SHP77 treated with DMSO at 0.1 percent for 48 hours (cell line): ENCODE results near the gene DNAJB13.

ENCODE experiments used
- DNase-seq: peaks from one replicate; lab custom pipeline; 2025; lab: John Stamatoyannopoulos, UW

The DNAJB13 gene

GRCh38 chr11:73951797-73952196 lies 971 bp downstream of the DNAJB13 start:
- peak; percentile 76 for DNase-seq

- DNase-seq = no peak
Observed at GRCh38 chr11:73956876-73957653, 6.2 kb downstream of the DNAJB13 start.

DNA sequence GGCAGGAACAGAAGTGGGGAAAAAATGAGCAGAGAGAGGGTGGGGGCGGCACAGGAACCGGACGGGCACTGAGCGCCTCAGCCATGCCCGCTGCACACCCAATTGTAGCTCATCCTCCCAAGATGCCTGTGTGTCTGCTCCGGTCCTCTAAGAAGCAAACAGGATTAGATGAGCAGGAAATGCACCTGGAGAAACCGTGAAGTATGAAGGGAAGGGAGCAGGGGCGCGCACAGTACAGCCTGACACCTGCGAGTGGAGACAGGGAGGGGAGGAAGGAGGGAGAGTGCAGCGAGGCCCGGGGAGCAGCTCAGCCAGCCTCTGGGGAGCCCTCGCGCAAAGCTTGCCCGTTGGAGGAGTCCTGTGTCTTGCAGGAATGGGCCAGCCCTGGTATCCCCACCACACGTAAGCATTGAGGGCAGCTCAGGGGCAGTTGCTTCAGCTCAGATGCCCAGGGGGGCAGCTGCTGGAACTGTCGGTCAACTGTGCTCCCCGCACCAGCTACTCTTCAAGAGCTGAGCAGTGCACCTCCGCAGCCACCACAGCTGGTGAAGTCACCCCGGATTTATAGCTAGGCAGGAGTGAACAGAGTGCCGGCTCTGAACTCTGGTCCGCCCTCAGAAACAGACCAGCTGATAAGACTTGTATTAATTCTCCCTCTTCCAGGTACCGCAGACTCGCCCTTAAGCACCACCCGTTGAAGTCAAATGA lies 7.0 kb downstream of the DNAJB13 start:
- no peak for DNase-seq

DNA sequence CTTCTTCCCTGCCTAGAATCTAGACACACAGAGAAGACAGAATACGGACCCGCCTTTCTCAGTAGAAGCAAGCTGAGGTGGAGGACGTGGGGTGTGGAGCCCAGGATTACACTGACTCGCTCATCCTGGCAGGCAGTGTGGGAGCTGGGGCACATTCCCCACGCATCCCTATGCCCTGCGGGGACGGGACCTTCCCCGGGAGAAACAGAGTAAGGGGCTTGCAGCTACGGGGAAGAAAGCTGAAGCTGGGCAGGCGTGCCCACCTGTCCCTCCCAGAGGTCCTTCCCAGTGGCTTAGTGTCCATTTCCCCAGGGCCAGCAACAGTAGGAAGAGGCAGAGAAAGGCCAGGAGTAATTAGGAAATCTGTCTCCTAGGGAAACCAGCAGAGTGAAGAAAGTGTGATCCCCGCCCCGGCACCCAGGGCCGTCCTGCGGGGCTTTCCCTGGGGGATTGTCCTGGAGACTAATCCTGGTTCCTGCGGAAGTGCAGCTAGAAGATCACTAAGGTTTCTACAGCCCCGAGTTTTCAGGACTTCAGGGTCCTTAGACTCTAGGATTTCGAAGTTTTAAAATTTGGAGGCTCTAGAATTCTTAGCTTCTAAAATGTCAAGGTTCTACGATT lies 7.8 kb downstream of the DNAJB13 start:
- no peak for DNase-seq

- DNase-seq = no peak
Observed at GRCh38 chr11:73961321-73961720, 10.5 kb downstream of the DNAJB13 start.

DNA sequence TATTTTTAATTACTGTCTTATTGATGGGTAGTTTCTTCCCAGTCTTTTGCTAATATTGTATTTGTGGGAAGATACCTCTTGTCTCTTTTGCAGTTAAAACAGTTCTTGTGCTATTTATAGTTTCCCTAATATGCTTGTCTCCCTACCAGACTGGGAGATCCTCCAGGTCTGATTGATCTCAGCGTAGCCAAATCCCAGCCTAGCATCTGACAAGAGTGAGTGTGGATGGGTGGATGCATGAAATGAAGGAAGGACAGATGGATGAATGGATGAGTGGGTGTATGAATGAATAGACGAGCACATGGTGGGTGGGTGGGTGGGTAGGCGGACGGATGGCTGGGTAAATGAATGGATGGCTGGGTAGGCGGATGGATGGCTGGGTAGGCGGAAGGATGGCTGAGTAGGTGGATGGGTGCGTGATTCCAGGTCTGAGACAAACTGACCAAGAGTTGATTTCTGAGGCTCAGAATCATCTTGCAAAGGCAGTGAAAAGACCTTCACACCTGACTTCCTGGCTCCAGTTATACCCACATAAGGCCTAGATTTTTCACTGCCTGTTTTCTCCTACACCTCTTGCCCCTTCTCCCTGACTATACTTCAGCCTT lies 11.4 kb downstream of the DNAJB13 start:
- DNase-seq = no peak

DNA sequence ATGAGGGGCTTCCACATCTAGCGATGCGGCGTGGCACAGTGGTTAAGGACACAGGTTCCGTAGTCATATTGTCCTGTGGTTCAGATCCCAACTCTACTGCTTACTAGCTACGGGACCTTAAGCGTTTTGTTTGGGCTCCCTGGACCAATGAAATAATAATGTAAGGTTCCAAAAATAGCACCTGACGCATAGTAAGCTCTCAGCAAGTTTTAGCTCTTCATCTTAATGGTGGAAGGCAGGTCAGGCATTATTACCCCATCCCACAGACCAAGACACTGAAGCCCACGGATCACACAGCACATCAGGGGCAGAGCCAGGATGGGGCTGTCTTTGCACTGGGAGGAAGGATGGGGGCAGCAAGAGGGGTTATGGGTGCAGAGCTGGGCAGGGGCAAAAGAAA lies 13.0 kb downstream of the DNAJB13 start:
- no peak for DNase-seq

- no peak for DNase-seq
Observed at GRCh38 chr11:73965076-73965763, 14.4 kb downstream of the DNAJB13 start.

DNA sequence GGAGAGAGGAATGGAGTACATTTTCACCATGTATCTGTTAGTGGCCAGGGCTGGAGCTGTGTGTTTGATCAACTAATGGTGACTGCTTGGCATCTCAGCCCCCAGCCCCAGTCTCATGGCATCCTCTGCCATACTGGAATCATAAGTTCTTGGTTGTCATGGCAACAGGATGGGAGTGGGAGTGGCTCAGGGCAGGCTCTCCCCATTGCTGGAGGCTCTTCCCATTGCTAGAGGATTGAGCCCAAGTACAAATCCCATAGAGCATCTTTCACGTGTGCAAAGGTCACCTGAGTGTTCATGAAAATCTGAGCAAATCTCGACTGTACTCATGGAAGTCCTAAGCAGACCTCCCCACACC lies 14.9 kb downstream of the DNAJB13 start:
- DNase-seq = no peak

DNA sequence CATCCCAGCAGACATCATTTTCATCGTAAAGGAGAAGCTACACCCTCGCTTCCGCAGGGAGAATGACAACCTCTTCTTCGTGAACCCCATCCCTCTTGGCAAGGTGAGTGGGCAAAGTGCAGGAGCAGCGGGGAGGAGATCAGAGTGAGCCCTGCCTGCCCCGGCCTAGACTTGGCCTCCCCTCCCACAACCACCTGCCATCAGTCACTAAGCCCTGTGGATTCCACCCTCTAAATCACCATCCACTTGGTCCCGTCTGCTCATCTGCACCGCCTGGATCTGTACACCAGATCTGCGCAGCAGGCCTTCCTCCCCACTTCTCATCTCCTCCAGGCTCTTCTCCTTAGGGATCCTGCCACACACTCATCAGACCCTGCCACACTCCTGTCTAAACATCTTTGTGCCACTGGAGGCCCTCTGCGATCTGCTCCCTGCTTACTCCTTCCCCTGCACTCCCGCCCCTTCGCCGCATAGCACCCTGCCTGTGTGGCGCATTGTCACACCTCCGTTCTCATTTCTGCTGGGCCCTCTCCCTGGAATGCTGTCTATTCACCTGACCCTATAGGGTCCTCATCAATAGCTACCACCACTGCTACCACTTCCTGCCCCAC lies 17.6 kb downstream of the DNAJB13 start:
- DNase-seq = no peak

GRCh38 chr11:73969091-73969490 lies 18.3 kb downstream of the DNAJB13 start:
- no peak for DNase-seq

- no peak for DNase-seq
Observed at GRCh38 chr11:73969991-73970800, 19.4 kb downstream of the DNAJB13 start.

DNA sequence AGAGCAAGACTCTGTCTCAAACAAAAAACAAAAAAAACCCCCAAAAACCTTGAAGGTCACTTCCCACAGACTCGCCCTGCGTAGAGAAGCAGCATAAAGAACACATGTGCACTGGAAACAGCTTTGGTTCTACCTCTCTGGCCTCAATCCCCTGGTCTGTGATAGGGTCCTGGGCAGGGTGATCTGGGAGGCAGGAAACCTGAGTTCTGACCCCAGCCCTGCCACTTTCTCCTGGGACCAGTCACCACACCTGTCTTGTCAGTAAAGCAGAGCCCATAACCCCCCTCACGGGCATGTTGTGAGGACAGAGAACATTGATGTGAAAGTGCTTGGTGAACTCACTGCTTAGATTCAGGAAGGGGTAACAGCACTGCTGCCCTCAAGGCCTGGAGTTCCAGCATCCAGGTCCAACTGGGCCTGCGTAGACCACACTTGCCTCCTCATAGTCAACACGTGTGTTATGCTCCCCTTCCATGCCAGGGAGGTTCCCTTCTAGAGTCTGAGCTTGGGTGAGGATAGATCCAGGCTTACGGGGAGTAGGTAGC lies 20.4 kb downstream of the DNAJB13 start:
- no peak for DNase-seq

GRCh38 chr11:73972187-73972586 lies 21.4 kb downstream of the DNAJB13 start:
- DNase-seq = no peak

- DNase-seq = no peak
Observed at GRCh38 chr11:73972620-73973449, 22.0 kb downstream of the DNAJB13 start.

DNA sequence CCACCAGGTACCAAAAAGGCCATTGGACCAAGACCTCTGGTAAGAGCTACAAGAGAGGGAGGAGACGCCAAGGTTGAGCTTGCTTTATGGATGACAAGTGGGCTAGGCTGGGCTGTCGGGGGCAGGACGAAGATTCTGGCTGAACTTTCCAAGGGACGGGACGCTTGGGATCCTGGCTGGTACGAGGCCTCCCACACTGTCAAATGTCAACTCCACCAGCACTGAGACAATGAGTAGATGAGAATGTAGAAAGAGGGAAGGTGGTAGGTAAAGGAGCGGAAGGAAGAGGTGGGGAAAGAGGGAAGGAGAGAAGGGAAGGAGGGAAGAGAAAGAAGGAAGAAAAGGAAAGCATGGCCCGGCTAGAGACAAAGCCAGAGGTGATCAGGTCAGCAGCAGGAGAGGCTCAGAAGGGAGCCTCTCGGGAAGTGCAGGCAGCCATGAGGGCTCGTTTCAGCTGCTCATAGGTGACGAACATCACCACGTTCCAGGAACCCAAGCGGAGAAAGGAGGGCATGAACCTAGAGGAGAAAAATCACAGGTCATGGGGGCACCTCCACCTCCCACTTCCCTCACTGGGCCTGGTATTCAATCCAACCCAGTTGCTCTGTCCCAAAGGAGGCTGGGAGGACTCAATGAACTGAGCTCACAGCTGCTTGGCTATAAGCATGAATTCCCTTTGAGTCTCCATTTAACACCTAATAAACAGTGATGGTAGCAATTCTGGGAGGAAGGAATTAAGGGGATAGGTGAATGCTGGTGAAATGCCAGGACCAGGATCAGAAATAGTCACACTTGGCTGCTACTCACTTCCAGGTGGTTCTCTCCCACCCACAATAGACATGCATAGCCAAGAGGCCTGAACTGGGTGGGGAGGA lies 24.0 kb downstream of the DNAJB13 start:
- no peak for DNase-seq

GRCh38 chr11:73975479-73975757 lies 24.6 kb downstream of the DNAJB13 start:
- DNase-seq = no peak

DNA sequence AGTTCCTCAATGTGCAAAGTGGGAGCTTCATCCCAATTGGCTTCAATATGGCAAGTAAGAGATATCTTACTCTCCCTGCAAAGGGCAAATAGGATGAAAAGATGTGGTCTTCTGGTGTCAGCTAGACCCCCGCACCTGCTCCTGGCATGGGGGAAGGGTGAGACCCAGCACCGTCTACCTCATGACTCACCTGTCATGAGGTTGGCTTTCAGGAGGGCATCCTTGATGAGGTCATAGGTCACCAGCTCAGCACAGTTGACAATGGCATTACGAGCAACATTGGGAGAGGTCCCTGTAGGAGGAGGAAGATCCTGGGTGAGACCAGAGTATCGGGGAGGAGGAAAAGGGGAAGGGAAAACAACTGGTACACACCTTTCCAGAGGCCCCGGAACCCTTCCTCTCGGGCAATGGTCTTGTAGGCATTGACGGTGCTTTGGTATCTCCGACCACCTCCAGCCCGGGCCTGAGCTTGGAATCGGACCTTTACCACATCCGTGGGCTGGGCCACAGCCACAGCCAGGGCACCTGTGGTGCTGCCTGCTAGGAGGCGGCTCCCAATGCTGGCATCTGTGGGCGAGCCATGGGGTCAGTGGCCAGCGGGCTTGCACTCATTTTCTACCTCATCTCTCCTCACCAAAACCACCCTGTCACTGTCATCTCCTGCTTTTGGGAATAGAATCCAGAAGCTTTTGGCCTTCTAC lies 25.8 kb downstream of the DNAJB13 start:
- no peak for DNase-seq
